PC-3 (cell line): ENCODE results near the gene AMPD2. TPM values are rescaled to one million over a fixed set of nuclear protein-coding genes. Genes with fewer than 3 reads are reported as not detected.

ENCODE experiments used
- ATAC-seq: fragments of 200-7000 bp; cut with Tn5 transposase; 2 replicates; pipeline ENCODE4 v1.9.1; 2020; ENCODE audit warnings: mild to moderate bottlenecking, moderate library complexity
- BruUV-seq: library from RNA; stranded (reverse); fragments of 400-500 nt; replicated peaks from 2 replicates; lab custom pipeline; 2021; lab: Mats Ljungman, UMichigan
- CTCF ChIA-PET: fragments of 300-600 bp; sonication (Branson Sonifier 250); formaldehyde crosslinking; loops from one replicate; lab custom pipeline; 2022; ENCODE audit warnings: antibody characterized with exemption; lab: Charles Lee
- POLR2A ChIA-PET: fragments of 300-600 bp; sonication (Branson Sonifier 250); formaldehyde crosslinking; loops from one replicate; lab custom pipeline; 2022; ENCODE audit warnings: antibody characterized with exemption; ENCODE audit not compliant: unreplicated experiment; lab: Charles Lee
- DNase-seq: peaks from one replicate; pipeline ENCODE4 v3.0.0-alpha.2; 2015
- H2AFZ ChIP-seq: fragments of 300-600 bp; sonication (generic); 2 replicates; pipeline ENCODE4 v1.6.0; 2016; ENCODE audit warnings: antibody characterized with exemption, low read length
- H3F3A ChIP-seq: fragments of 300-600 bp; sonication (generic); one replicate; pipeline ENCODE4 v1.6.0; 2017; ENCODE audit warnings: antibody characterized with exemption, low read length, control low read depth, mild to moderate bottlenecking; ENCODE audit not compliant: unreplicated experiment
- H3K27ac ChIP-seq: fragments of 300-600 bp; sonication (generic); 2 replicates; pipeline ENCODE4 v1.5.1; 2016; ENCODE audit warnings: mild to moderate bottlenecking, low read length
- H3K27me3 ChIP-seq: fragments of 300-600 bp; sonication (generic); 2 replicates; pipeline ENCODE4 v1.6.1; 2016; ENCODE audit warnings: low read length, mixed read lengths
- H3K36me3 ChIP-seq: fragments of 300-600 bp; sonication (generic); 2 replicates; pipeline ENCODE4 v1.6.1; 2016; ENCODE audit warnings: low read depth, mixed run types, low read length, mixed read lengths
- H3K4me1 ChIP-seq: fragments of 300-600 bp; sonication (generic); 2 replicates; pipeline ENCODE4 v1.5.1; 2016; ENCODE audit warnings: low read length; ENCODE audit not compliant: insufficient read depth
- H3K4me2 ChIP-seq: fragments of 300-600 bp; sonication (generic); 2 replicates; pipeline ENCODE4 v1.6.0; 2016; ENCODE audit warnings: low read length
- H3K4me3 ChIP-seq: fragments of 300-600 bp; sonication (generic); 2 replicates; pipeline ENCODE4 v1.5.1; 2016; ENCODE audit warnings: mild to moderate bottlenecking, low read length, mixed read lengths
- H3K79me2 ChIP-seq: fragments of 300-600 bp; sonication (generic); 2 replicates; pipeline ENCODE4 v1.6.1; 2017; ENCODE audit warnings: low read length, mixed read lengths
- H3K9ac ChIP-seq: fragments of 300-600 bp; sonication (generic); 2 replicates; pipeline ENCODE4 v1.6.0; 2016; ENCODE audit warnings: mild to moderate bottlenecking, low read length
- H3K9me2 ChIP-seq: fragments of 300-600 bp; sonication (generic); replicated peaks from 2 replicates; pipeline ENCODE4 v1.6.1; 2016; ENCODE audit warnings: mixed run types, low read length, mixed read lengths
- H3K9me3 ChIP-seq: fragments of 300-600 bp; sonication (generic); 2 replicates; pipeline ENCODE4 v1.6.1; 2016; ENCODE audit warnings: low read length, mixed read lengths
- H4K20me1 ChIP-seq: fragments of 300-600 bp; sonication (generic); 2 replicates; pipeline ENCODE4 v1.6.1; 2016; ENCODE audit warnings: low read length, mixed read lengths
- CTCF ChIP-seq: fragments of 300-600 bp; sonication (generic); conservative IDR thresholded peaks from 2 replicates; pipeline ENCODE4 v1.5.1; 2017; ENCODE audit warnings: antibody characterized with exemption, low read depth, mild to moderate bottlenecking, low read length
- EZH2 ChIP-seq: fragments of 300-600 bp; sonication (generic); IDR thresholded peaks from one replicate; pipeline ENCODE4 v1.6.1; 2017; ENCODE audit warnings: antibody characterized with exemption, mild to moderate bottlenecking, low read length; ENCODE audit not compliant: unreplicated experiment
- EZH2phosphoT487 ChIP-seq: fragments of 300-600 bp; sonication (generic); IDR thresholded peaks from 2 replicates; pipeline ENCODE4 v1.6.1; 2018; ENCODE audit warnings: mild to moderate bottlenecking, antibody characterized with exemption, low read length, borderline replicate concordance
- intact Hi-C: fragments of 100-400 bp; cut with micrococcal nuclease; formaldehyde crosslinking; loops from 2 replicates; pipeline ENCODE4 v1.9.0; 2023
- total RNA-seq: library from RNA; depleted of rRNA; stranded (reverse); fragments of >200 nt; gene quantifications from 2 replicates; pipeline ENCODE4 v1.2.3, GENCODE V29; 2014

The AMPD2 gene
- total RNA-seq, 1 experiment from 2014 or later, result 75.3 TPM

- H3K4me3 ChIP-seq, result no peak overlapping the region
- no peaks in the 10 kb centered on the region for H3K27me3 ChIP-seq
- BruUV-seq, result no TSS peak
- ChIA-PET CTCF (no interaction called here), POLR2A (no interaction called here)
- H3K9me2 ChIP-seq, result no peaks in the 10 kb centered on the region
- ATAC-seq (peak; percentile 69), DNase-seq (no peak)
- H4K20me1 ChIP-seq, result peaks cover 7% of the 10 kb centered on the region; the same call in 1 of the 2 replicates
- no peak overlapping the region for H3K9ac ChIP-seq
- H3K9me3 ChIP-seq, result no peaks in the 10 kb centered on the region
- intact Hi-C loops, result no loop called here
- no peaks in the 10 kb centered on the region for H3F3A ChIP-seq
- H3K36me3 ChIP-seq, result no peaks in the 10 kb centered on the region
- peaks cover 43% of the 10 kb centered on the region for H3K79me2 ChIP-seq
- no peak overlapping the region for H3K27ac ChIP-seq
- H3K4me1 ChIP-seq, result peaks cover 23% of the 10 kb centered on the region
- no peak overlapping the region for H2AFZ ChIP-seq
- TF ChIP-seq EZH2 (no peak), EZH2phosphoT487 (no peak), CTCF (no peak)
- H3K4me2 ChIP-seq, result no peak overlapping the region
These were observed 45.9 kb upstream of the AMPD2 start for GRCh38 chr1:109573785-109574184.

GRCh38 chr1:109578947-109579443, 40.6 kb upstream of the AMPD2 start:
- H2AFZ ChIP-seq, result no peak overlapping the region

More at GRCh38 chr1:109578947-109579443, 40.6 kb upstream of the AMPD2 start:
- H3K4me3 ChIP-seq, result no peak overlapping the region
- DNase-seq, result no peak
- H3K9me3 ChIP-seq, result no peaks in the 10 kb centered on the region
- no TSS peak for BruUV-seq
- H3K27me3 ChIP-seq, result no peaks in the 10 kb centered on the region
- CTCF ChIA-PET, result no interaction called here
- intact Hi-C loops, result no loop called here
- no peak overlapping the region for H3K9ac ChIP-seq
- H3K27ac ChIP-seq, result no peak overlapping the region
- H3K9me2 ChIP-seq, result no peaks in the 10 kb centered on the region
- TF ChIP-seq CTCF (no peak), EZH2 (no peak), EZH2phosphoT487 (no peak)
- H4K20me1 ChIP-seq, result no peaks in the 10 kb centered on the region
- peaks cover 22% of the 10 kb centered on the region for H3K36me3 ChIP-seq
- H3F3A ChIP-seq, result no peaks in the 10 kb centered on the region
- no peaks in the 10 kb centered on the region for H3K4me1 ChIP-seq
- ATAC-seq, result no peak
- H3K79me2 ChIP-seq, result no peaks in the 10 kb centered on the region
- POLR2A ChIA-PET, result no interaction called here
- no peak overlapping the region for H3K4me2 ChIP-seq
